ENCODE results near the gene COG3. TPM values are rescaled to one million over a fixed set of nuclear protein-coding genes. Genes with fewer than 3 reads are reported as not detected.

COG3 gene
- total and polyA plus RNA-seq, 7 donors = 22.9 to 30.7 (median 28.0) TPM

- Histone ChIP-seq H3K27ac (no peak overlapping the region), H3K27me3 (no peaks in the 10 kb centered on the region), H3K4me1 (no peaks in the 10 kb centered on the region), H3K36me3 (peaks cover 0 to 71% (median 3%) of the 10 kb centered on the region in 4 donors), H3K9me3 (no peaks in the 10 kb centered on the region), H3K4me3 (no peak overlapping the region)
- intact Hi-C loops (cut with DNase I) = no loop called here
- 83 to 85% methylated on average over 2 of the region's 2 CpGs for whole genome bisulfite sequencing, 2 donors
- TF ChIP-seq EP300 (IDR thresholded peaks at IDR 0.05) (no peak), POLR2AphosphoS5 (IDR thresholded peaks at IDR 0.05) (no peak), POLR2A (IDR thresholded peaks at IDR 0.05) (no peak), CTCF (IDR thresholded peaks at IDR 0.05) (no peak)
- no peak for DNase-seq
These were observed 14.9 kb downstream of the COG3 start for GRCh38 chr13:45479661-45480060.

- DNase-seq = no peak
- Histone ChIP-seq H3K27me3 (no peaks in the 10 kb centered on the region), H3K27ac (no peak overlapping the region), H3K36me3 (peaks cover 0 to 71% (median 6%) of the 10 kb centered on the region in 4 donors), H3K4me3 (no peak overlapping the region), H3K4me1 (no peaks in the 10 kb centered on the region), H3K9me3 (no peaks in the 10 kb centered on the region)
- intact Hi-C loops (cut with DNase I) = no loop called here
- TF ChIP-seq POLR2AphosphoS5 (IDR thresholded peaks at IDR 0.05) (no peak), CTCF (IDR thresholded peaks at IDR 0.05) (no peak), EP300 (IDR thresholded peaks at IDR 0.05) (no peak), POLR2A (IDR thresholded peaks at IDR 0.05) (no peak)
- WGBS, 2 donors = 58 to 85% methylated on average over 1 of the region's 1 CpG
These were observed 16.9 kb downstream of the COG3 start for GRCh38 chr13:45481688-45482087.

GRCh38 chr13:45482571-45483173 is 17.9 kb downstream of the COG3 start:
- H3K4me3 ChIP-seq = no peak overlapping the region
- no peak for DNase-seq
- peaks cover 0 to 71% (median 15%) of the 10 kb centered on the region in 4 donors for H3K36me3 ChIP-seq
- no peaks in the 10 kb centered on the region for H3K4me1 ChIP-seq
- H3K27ac ChIP-seq = no peak overlapping the region
- no peak for TF ChIP-seq POLR2AphosphoS5 (IDR thresholded peaks at IDR 0.05)
- no peak for TF ChIP-seq POLR2A (IDR thresholded peaks at IDR 0.05)
- TF ChIP-seq EP300 (IDR thresholded peaks at IDR 0.05) = no peak
- TF ChIP-seq CTCF (IDR thresholded peaks at IDR 0.05) = no peak
- intact Hi-C loops (cut with DNase I) = no loop called here
- WGBS, 2 donors = 48 to 83% methylated on average over 3 of the region's 3 CpGs
- H3K27me3 ChIP-seq = no peaks in the 10 kb centered on the region
- no peaks in the 10 kb centered on the region for H3K9me3 ChIP-seq

- DNase-seq = no peak
- no peak overlapping the region for H3K4me3 ChIP-seq
- 95 to 96% methylated on average over 1 of the region's 1 CpG for WGBS, 2 donors
- H3K36me3 ChIP-seq = peaks cover 0 to 62% (median 14%) of the 10 kb centered on the region in 4 donors
- H3K27ac ChIP-seq = no peak overlapping the region
- no peaks in the 10 kb centered on the region for H3K4me1 ChIP-seq
- no peaks in the 10 kb centered on the region for H3K27me3 ChIP-seq
- TF ChIP-seq POLR2A (IDR thresholded peaks at IDR 0.05) (no peak), EP300 (IDR thresholded peaks at IDR 0.05) (no peak), POLR2AphosphoS5 (IDR thresholded peaks at IDR 0.05) (no peak), CTCF (IDR thresholded peaks at IDR 0.05) (no peak)
- intact Hi-C loops (cut with DNase I) = no loop called here
- H3K9me3 ChIP-seq = no peaks in the 10 kb centered on the region
These were observed 22.9 kb downstream of the COG3 start for GRCh38 chr13:45487604-45488003.

GRCh38 chr13:45490068-45490467 is 25.3 kb downstream of the COG3 start:
- TF ChIP-seq POLR2A (IDR thresholded peaks at IDR 0.05) = no peak
- TF ChIP-seq EP300 (IDR thresholded peaks at IDR 0.05) = no peak
- TF ChIP-seq CTCF (IDR thresholded peaks at IDR 0.05) = no peak
- TF ChIP-seq POLR2AphosphoS5 (IDR thresholded peaks at IDR 0.05) = no peak
- DNase-seq = no peak
- Histone ChIP-seq H3K27ac (no peak overlapping the region), H3K9me3 (no peaks in the 10 kb centered on the region), H3K4me3 (no peak overlapping the region), H3K36me3 (peaks cover 0 to 61% (median 14%) of the 10 kb centered on the region in 4 donors), H3K27me3 (no peaks in the 10 kb centered on the region), H3K4me1 (no peaks in the 10 kb centered on the region)
- intact Hi-C loops (cut with DNase I) = no loop called here
- WGBS, 2 donors = 93 to 94% methylated on average over 1 of the region's 1 CpG
